Esophagus muscularis mucosa (tissue), 4 donors: ENCODE measurements around the gene TRIM15.
A peak's percentile ranks its signal among the peaks of the same experiment; 100 is the strongest.

Experiments
- EP300 ChIP-seq: sonication (generic); formaldehyde crosslinking; IDR thresholded peaks from one replicate; pipeline ENCODE4 v1.6.1; 2017; ENCODE audit warnings: antibody characterized with exemption
- POLR2AphosphoS5 ChIP-seq, 2 donors: sonication (generic); formaldehyde crosslinking; IDR thresholded peaks; one replicate each; pipeline ENCODE4 v1.6.1; 2017; ENCODE audit warnings: antibody characterized with exemption in 2 of 2
- TF ChIP-seq, protein P1 (sequence below), 3 experiments: fragments of 200-600 bp in 2 of 3; fragments of 450-650 bp in 1 of 3; sonication (generic) in 2 of 3; IDR thresholded peaks; one replicate each; pipeline ENCODE4 v1.5.1; 2017 to 2019; ENCODE audit warnings: antibody characterized with exemption in 3 of 3, mild to moderate bottlenecking in 2 of 3, moderate library complexity in 1 of 3

DNA sequence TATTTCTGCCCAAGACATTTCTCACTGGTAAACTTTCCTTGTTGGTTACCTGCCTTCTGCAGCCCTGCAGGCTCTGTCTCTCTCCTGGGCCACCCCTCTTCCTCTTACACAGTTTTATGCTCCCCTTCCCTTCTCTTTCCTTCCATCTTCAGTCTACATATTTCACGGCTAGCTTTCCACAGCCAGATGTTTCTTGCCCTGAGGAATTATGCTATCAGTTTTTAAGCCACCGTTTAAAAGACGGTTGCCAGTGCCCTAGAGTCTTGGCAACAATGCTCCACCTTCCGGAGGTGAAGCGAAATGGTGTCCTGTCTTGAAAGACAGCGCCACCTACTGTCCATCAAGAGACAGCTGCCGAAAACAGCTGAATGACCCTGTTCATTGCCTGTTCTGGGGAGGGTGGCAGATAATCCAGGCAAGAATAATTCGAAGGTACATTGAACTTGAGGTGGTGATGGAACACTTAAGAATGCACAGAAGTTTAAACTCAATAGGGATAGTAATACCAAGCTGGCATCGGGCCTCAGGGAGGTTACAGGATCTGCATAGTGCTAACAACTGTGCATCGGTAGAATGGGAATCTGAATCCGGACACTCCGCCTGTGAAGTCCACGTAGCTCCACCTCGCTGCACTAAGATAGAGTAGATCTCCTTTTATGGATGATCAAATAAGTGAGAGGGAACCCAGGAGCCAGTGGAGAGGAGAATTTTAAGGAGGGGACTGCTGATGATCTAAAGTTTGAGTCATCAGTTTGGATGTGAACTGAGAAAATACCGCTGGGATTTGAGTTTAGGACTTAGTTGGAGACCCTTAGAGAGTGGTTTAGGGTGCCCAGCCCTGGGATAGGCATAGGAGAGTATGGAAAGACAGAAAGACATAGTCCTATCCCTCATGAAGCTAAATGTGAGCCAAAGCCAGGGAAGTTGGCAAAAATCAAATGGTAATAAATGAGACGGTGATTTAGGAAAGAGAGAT lies 32.2 kb upstream of the TRIM15 start:
- TF ChIP-seq, protein P1, sequence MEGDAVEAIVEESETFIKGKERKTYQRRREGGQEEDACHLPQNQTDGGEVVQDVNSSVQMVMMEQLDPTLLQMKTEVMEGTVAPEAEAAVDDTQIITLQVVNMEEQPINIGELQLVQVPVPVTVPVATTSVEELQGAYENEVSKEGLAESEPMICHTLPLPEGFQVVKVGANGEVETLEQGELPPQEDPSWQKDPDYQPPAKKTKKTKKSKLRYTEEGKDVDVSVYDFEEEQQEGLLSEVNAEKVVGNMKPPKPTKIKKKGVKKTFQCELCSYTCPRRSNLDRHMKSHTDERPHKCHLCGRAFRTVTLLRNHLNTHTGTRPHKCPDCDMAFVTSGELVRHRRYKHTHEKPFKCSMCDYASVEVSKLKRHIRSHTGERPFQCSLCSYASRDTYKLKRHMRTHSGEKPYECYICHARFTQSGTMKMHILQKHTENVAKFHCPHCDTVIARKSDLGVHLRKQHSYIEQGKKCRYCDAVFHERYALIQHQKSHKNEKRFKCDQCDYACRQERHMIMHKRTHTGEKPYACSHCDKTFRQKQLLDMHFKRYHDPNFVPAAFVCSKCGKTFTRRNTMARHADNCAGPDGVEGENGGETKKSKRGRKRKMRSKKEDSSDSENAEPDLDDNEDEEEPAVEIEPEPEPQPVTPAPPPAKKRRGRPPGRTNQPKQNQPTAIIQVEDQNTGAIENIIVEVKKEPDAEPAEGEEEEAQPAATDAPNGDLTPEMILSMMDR (IDR thresholded peaks at IDR 0.05) = peak; percentile 92 to 98 (median 93)
- TF ChIP-seq POLR2AphosphoS5 (IDR thresholded peaks at IDR 0.05) (peak in 1 of 2 donors; percentile 73), EP300 (no peak)
